OCI-LY3 (cell line): ENCODE results near the gene SGPL1.

Source experiments
- CTCF ChIP-seq: fragments of 200-600, 300-600 bp; sonication (generic); IDR thresholded peaks from 2 replicates; pipeline ENCODE4 v1.5.1; 2014; ENCODE audit warnings: antibody characterized with exemption, low read length, low read depth
- EZH2phosphoT487 ChIP-seq: fragments of 200-600 bp; shearing (Covaris generic); IDR thresholded peaks from 2 replicates; pipeline ENCODE4 v1.6.1; 2018; ENCODE audit warnings: antibody characterized with exemption, mixed run types, low read depth

DNA sequence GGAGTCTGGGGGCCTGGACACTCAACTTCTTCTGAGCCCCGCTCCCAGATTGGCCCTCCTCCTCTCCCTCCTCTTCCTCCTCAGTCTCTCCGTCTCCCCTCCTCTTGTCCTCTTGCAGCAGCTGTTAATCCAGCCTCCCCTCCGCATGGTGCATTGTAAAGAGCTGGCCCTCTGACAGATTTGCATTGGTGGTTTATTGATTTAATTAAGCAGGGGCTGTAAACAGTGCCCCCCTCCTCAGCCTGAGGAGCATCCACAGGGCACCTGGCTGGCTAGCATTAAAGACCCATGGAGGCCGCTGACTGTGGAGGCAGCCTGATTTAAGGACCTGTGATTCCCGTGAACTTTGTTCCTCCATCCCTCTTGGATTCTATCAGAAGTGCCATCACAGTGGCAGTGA, 101.5 kb downstream of the SGPL1 start:
- TF ChIP-seq CTCF (no peak), EZH2phosphoT487 (no peak)
